CD14-positive monocyte (primary cell): ENCODE results near the gene MLC1. TPM values are rescaled to one million over a fixed set of nuclear protein-coding genes. Genes with fewer than 3 reads are reported as not detected.

Experiments
- DNase-seq, 3 donors: peaks; one replicate each; pipeline ENCODE4 v3.0.0-alpha.2; 2011 to 2022
- H2AFZ ChIP-seq: 2 replicates; pipeline ENCODE4 v1.6.0; 2012; ENCODE audit warnings: mild to moderate bottlenecking, low read depth, low read length, inconsistent platforms; ENCODE audit not compliant: insufficient read depth, poor library complexity, severe bottlenecking
- H3K27ac ChIP-seq, 2 donors: 1 replicate in 1 of 2; 2 replicates in 1 of 2; pipeline ENCODE4 v1.5.1; 2012 to 2013; ENCODE audit warnings: low read length in 2 of 2, control low read depth in 1 of 2, inconsistent platforms in 1 of 2, low read depth in 1 of 2, mild to moderate bottlenecking in 1 of 2
- H3K27me3 ChIP-seq, 2 donors: one replicate each; pipeline versions ENCODE4 v1.6.0 to v1.6.1; 2011 to 2013; ENCODE audit warnings: low read length in 2 of 2; ENCODE audit not compliant: control insufficient read depth in 2 of 2, insufficient read depth in 2 of 2
- H3K36me3 ChIP-seq, 2 donors: replicated peaks in 1 of 2; 1 replicate in 1 of 2; 2 replicates in 1 of 2; pipeline versions ENCODE4 v1.5.1 to v1.6.1; 2012 to 2013; ENCODE audit warnings: low read length in 2 of 2, control low read depth in 1 of 2, inconsistent platforms in 1 of 2, mild to moderate bottlenecking in 1 of 2; ENCODE audit not compliant: insufficient read depth in 2 of 2, control insufficient read depth in 1 of 2
- H3K4me1 ChIP-seq, 2 donors: 1 replicate in 1 of 2; 2 replicates in 1 of 2; pipeline versions ENCODE4 v1.5.1 to v1.6.1; 2012 to 2013; ENCODE audit warnings: low read length in 2 of 2, control low read depth in 1 of 2, inconsistent platforms in 1 of 2, mild to moderate bottlenecking in 1 of 2, moderate library complexity in 1 of 2; ENCODE audit not compliant: insufficient read depth in 2 of 2, control insufficient read depth in 1 of 2
- H3K4me2 ChIP-seq: replicated peaks from 2 replicates; pipeline ENCODE3; 2012; ENCODE audit warnings: low read length, moderate library complexity, mild to moderate bottlenecking; ENCODE audit not compliant: poor library complexity, severe bottlenecking; ENCODE audit errors: extremely low read depth
- H3K4me3 ChIP-seq, 3 experiments: fragments of 200-600 bp in 1 of 3; sonication (generic) in 1 of 3; replicated peaks in 1 of 3; 1 replicate in 2 of 3; 2 replicates in 1 of 3; pipeline ENCODE4 v1.5.1; 2011 to 2013; ENCODE audit warnings: low read length in 3 of 3, mild to moderate bottlenecking in 3 of 3, control low read depth in 2 of 3, low read depth in 2 of 3, inconsistent platforms in 1 of 3, moderate library complexity in 1 of 3
- H3K79me2 ChIP-seq: 2 replicates; pipeline ENCODE4 v1.6.0; 2012; ENCODE audit warnings: mild to moderate bottlenecking, control low read depth, inconsistent platforms, low read length, moderate library complexity; ENCODE audit not compliant: insufficient read depth
- H3K9ac ChIP-seq: 2 replicates; pipeline ENCODE4 v1.6.0; 2017; ENCODE audit warnings: low read length, mild to moderate bottlenecking; ENCODE audit not compliant: insufficient read depth, poor library complexity, severe bottlenecking
- H3K9me3 ChIP-seq, 2 donors: replicated peaks in 1 of 2; 1 replicate in 1 of 2; 2 replicates in 1 of 2; pipeline versions ENCODE4 v1.5.1 to v1.6.1; 2012 to 2013; ENCODE audit warnings: low read length in 2 of 2, control low read depth in 1 of 2; ENCODE audit not compliant: control insufficient read depth in 1 of 2, insufficient read depth in 1 of 2
- H4K20me1 ChIP-seq: 2 replicates; pipeline ENCODE4 v1.6.0; 2012; ENCODE audit warnings: mild to moderate bottlenecking, low read length, control low read depth, moderate library complexity; ENCODE audit not compliant: insufficient read depth
- H3K27ac Mint-ChIP-seq, 7 donors: one replicate each; pipeline ENCODE4 v1.8.0; 2020; ENCODE audit warnings: mild to moderate bottlenecking in 7 of 7, mixed read lengths in 7 of 7, moderate library complexity in 6 of 7, inconsistent platforms in 2 of 7
- H3K27me3 Mint-ChIP-seq, 3 donors: one replicate each; pipeline ENCODE4 v1.8.0; 2021 to 2022; ENCODE audit warnings: low read depth in 3 of 3, mild to moderate bottlenecking in 3 of 3, mixed read lengths in 3 of 3, moderate library complexity in 3 of 3, inconsistent platforms in 1 of 3
- H3K36me3 Mint-ChIP-seq, 2 donors: one replicate each; pipeline ENCODE4 v1.8.0; 2020; ENCODE audit warnings: mixed read lengths in 2 of 2, inconsistent platforms in 1 of 2, mild to moderate bottlenecking in 1 of 2
- H3K4me1 Mint-ChIP-seq: one replicate; pipeline ENCODE4 v1.8.0; 2020; ENCODE audit warnings: mild to moderate bottlenecking, mixed read lengths
- H3K4me3 Mint-ChIP-seq, 2 donors: one replicate each; pipeline ENCODE4 v1.8.0; 2020; ENCODE audit warnings: mild to moderate bottlenecking in 2 of 2, mixed read lengths in 2 of 2, moderate library complexity in 1 of 2
- H3K9me3 Mint-ChIP-seq, 7 donors: one replicate each; pipeline ENCODE4 v1.8.0; 2020 to 2022; ENCODE audit warnings: mixed read lengths in 7 of 7, mild to moderate bottlenecking in 6 of 7, moderate library complexity in 6 of 7, inconsistent platforms in 2 of 7
- CTCF ChIP-seq: fragments of 200-600 bp; IDR thresholded peaks from one replicate; pipeline ENCODE4 v1.8.0; 2022; ENCODE audit warnings: antibody characterized with exemption, mild to moderate bottlenecking
- WGBS: methylation state at CpG from one replicate; pipeline ENCODE4 v1.1.5; 2013; ENCODE audit warnings: missing lambda C conversion rate; ENCODE audit not compliant: insufficient coverage; 5-methylcytosine and 5-hydroxymethylcytosine counted together
- intact Hi-C, 2 donors: fragments of 100-400 bp; cut with micrococcal nuclease; formaldehyde crosslinking; loops; one replicate each; pipeline versions ENCODE4 v1.15.0 to v1.15.1; 2023
- polyA plus RNA-seq, 3 donors: library from polyadenylated mRNA; depleted of rRNA in 1 of 3; unstranded in 2 of 3; stranded (reverse) in 1 of 3; fragments of 300-500 nt in 2 of 3; fragments of >200 nt in 1 of 3; fragmentation: Illumina TruSeq in 2 of 3; gene quantifications; 1 replicate in 2 of 3; 2 replicates in 1 of 3; pipeline ENCODE4 v1.2.3, GENCODE V29; 2012 to 2021

The MLC1 gene
- polyA plus RNA-seq, 3 donors = 1.6 to 3.6 (median 1.8) TPM

- no peaks in the 10 kb centered on the region for H3K36me3 ChIP-seq
- no peaks in the 10 kb centered on the region for H3K79me2 ChIP-seq
- no peak overlapping the region for H3K9ac ChIP-seq
- no peak overlapping the region for H3K4me2 ChIP-seq
- Mint-ChIP-seq H3K27me3 (peaks cover 28 to 62% (median 52%) of the 10 kb centered on the region in 3 donors), H3K36me3 (no peaks in the 10 kb centered on the region), H3K4me3 (peak overlapping the region in 1 of 2 donors; percentile 67), H3K9me3 (peaks cover 0 to 5% (median 2%) of the 10 kb centered on the region in 7 donors), H3K4me1 (peaks cover 2% of the 10 kb centered on the region), H3K27ac (no peak overlapping the region)
- no peak for DNase-seq
- no peak overlapping the region for H3K27ac ChIP-seq
- peaks cover 15 to 60% of the 10 kb centered on the region in 2 donors for H3K27me3 ChIP-seq
- WGBS = 7% methylated on average over 24 of the region's 61 CpGs
- H2AFZ ChIP-seq = no peak overlapping the region
- no peak overlapping the region for H3K4me3 ChIP-seq
- no peak for TF ChIP-seq CTCF
- H4K20me1 ChIP-seq = no peaks in the 10 kb centered on the region
- intact Hi-C loops = no loop called here
- no peaks in the 10 kb centered on the region for H3K9me3 ChIP-seq
- H3K4me1 ChIP-seq = no peaks in the 10 kb centered on the region
These were observed 74.4 kb downstream of the MLC1 start for GRCh38 chr22:50010676-50011446.

- WGBS = 67% methylated on average over 43 of the region's 46 CpGs
- Histone ChIP-seq H2AFZ (no peak overlapping the region), H3K9me3 (no peaks in the 10 kb centered on the region), H3K9ac (no peak overlapping the region), H3K27me3 (peaks cover 15 to 55% of the 10 kb centered on the region in 2 donors), H3K27ac (no peak overlapping the region), H4K20me1 (no peaks in the 10 kb centered on the region), H3K4me3 (no peak overlapping the region), H3K4me1 (peaks cover 3 to 5% of the 10 kb centered on the region in 2 donors), H3K79me2 (no peaks in the 10 kb centered on the region), H3K36me3 (no peaks in the 10 kb centered on the region), H3K4me2 (no peak overlapping the region)
- no peak for DNase-seq
- H3K27me3 Mint-ChIP-seq = peaks cover 23 to 56% (median 46%) of the 10 kb centered on the region in 3 donors
- peaks cover 0 to 5% (median 2%) of the 10 kb centered on the region in 7 donors for H3K9me3 Mint-ChIP-seq
- H3K4me3 Mint-ChIP-seq = peak overlapping the region in 1 of 2 donors; percentile 76
- H3K36me3 Mint-ChIP-seq = no peaks in the 10 kb centered on the region
- H3K27ac Mint-ChIP-seq = no peak overlapping the region
- intact Hi-C loops = no loop called here
- no peak for TF ChIP-seq CTCF
- H3K4me1 Mint-ChIP-seq = peaks cover 5% of the 10 kb centered on the region
These were observed 75.2 kb downstream of the MLC1 start for GRCh38 chr22:50009765-50010675.
